IMR-90 (cell line): ENCODE data around the gene NOS3. TPM values are rescaled to one million over a fixed set of nuclear protein-coding genes. Genes with fewer than 3 reads are reported as not detected.

Source experiments
- ATAC-seq: fragments of 200-7000 bp; cut with Tn5 transposase; 2 replicates; pipeline ENCODE4 v1.9.1; 2020; ENCODE audit warnings: low read depth, mild to moderate bottlenecking, moderate library complexity
- BruUV-seq: library from RNA; stranded (reverse); fragments of 400-500 nt; replicated peaks from 2 replicates; lab custom pipeline; 2021; lab: Mats Ljungman, UMichigan
- CTCF ChIA-PET: fragments of 300-600 bp; formaldehyde crosslinking; extraction: SDS; loops from one replicate; lab custom pipeline; 2021; ENCODE audit warnings: antibody characterized with exemption; lab: Yijun Ruan, JAX
- POLR2A ChIA-PET: fragments of 300-600 bp; sonication (Branson Sonifier 250); formaldehyde crosslinking; loops from one replicate; lab custom pipeline; 2022; ENCODE audit warnings: antibody characterized with exemption; ENCODE audit not compliant: unreplicated experiment; lab: Charles Lee
- DNase-seq: peaks from one replicate; pipeline ENCODE4 v3.0.0; 2013
- H2AFZ ChIP-seq: replicated peaks from 2 replicates; pipeline ENCODE3; 2013; ENCODE audit warnings: low read length, mild to moderate bottlenecking; ENCODE audit not compliant: poor library complexity
- H2AK5ac ChIP-seq: 2 replicates; pipeline ENCODE4 v1.6.1; 2013; ENCODE audit warnings: low read depth, low read length, inconsistent platforms
- H2AK9ac ChIP-seq: replicated peaks from 2 replicates; pipeline ENCODE3; 2013; ENCODE audit warnings: mild to moderate bottlenecking, low read depth, low read length, moderate library complexity; ENCODE audit not compliant: poor library complexity
- H2BK120ac ChIP-seq: 2 replicates; pipeline ENCODE4 v1.6.1; 2013; ENCODE audit warnings: low read depth, low read length, inconsistent platforms
- H2BK15ac ChIP-seq: 3 replicates; pipeline ENCODE4 v1.6.1; 2013; ENCODE audit warnings: low read depth, low read length, inconsistent platforms
- H2BK20ac ChIP-seq: 2 replicates; pipeline ENCODE4 v1.6.1; 2013; ENCODE audit warnings: low read depth, mild to moderate bottlenecking, inconsistent platforms, low read length, moderate library complexity
- H2BK5ac ChIP-seq: 2 replicates; pipeline ENCODE4 v1.6.1; 2013; ENCODE audit warnings: mild to moderate bottlenecking, low read depth, low read length, inconsistent platforms; ENCODE audit not compliant: poor library complexity, severe bottlenecking
- H3K14ac ChIP-seq: replicated peaks from 2 replicates; pipeline ENCODE4 v1.6.1; 2013; ENCODE audit warnings: low read depth, low read length, inconsistent platforms
- H3K18ac ChIP-seq: 2 replicates; pipeline ENCODE4 v1.6.1; 2013; ENCODE audit warnings: low read depth, low read length, control low read depth
- H3K23ac ChIP-seq: 2 replicates; pipeline ENCODE4 v1.6.1; 2013; ENCODE audit warnings: low read depth, low read length, inconsistent platforms
- H3K27ac ChIP-seq: 2 replicates; pipeline ENCODE4 v1.5.1; 2013; ENCODE audit warnings: mild to moderate bottlenecking, control low read depth, low read length; ENCODE audit not compliant: insufficient read depth
- H3K27me3 ChIP-seq: 2 replicates; pipeline ENCODE4 v1.6.1; 2013; ENCODE audit warnings: low read length; ENCODE audit not compliant: control insufficient read depth, insufficient read depth
- H3K36me3 ChIP-seq: 2 replicates; pipeline ENCODE4 v1.6.1; 2013; ENCODE audit warnings: low read length, mixed read lengths; ENCODE audit not compliant: control insufficient read depth, insufficient read depth
- H3K4ac ChIP-seq: 2 replicates; pipeline ENCODE4 v1.6.1; 2013; ENCODE audit warnings: low read depth, low read length, inconsistent platforms
- H3K4me1 ChIP-seq: 2 replicates; pipeline ENCODE4 v1.6.1; 2013; ENCODE audit warnings: low read length, mixed read lengths; ENCODE audit not compliant: control insufficient read depth, insufficient read depth
- H3K4me2 ChIP-seq: 2 replicates; pipeline ENCODE4 v1.6.1; 2013; ENCODE audit warnings: low read depth, mild to moderate bottlenecking, control low read depth, low read length, moderate library complexity
- H3K4me3 ChIP-seq: 2 replicates; pipeline ENCODE4 v1.5.1; 2013; ENCODE audit warnings: low read depth, mild to moderate bottlenecking, control low read depth, low read length, moderate library complexity; ENCODE audit not compliant: insufficient read depth
- H3K56ac ChIP-seq: 2 replicates; pipeline ENCODE4 v1.6.1; 2013; ENCODE audit warnings: low read length, inconsistent platforms; ENCODE audit not compliant: insufficient read depth; ENCODE audit errors: extremely low read depth
- H3K79me1 ChIP-seq, 2 experiments: 2 replicates each; pipeline ENCODE4 v1.6.1; 2013; ENCODE audit warnings: low read length in 2 of 2, inconsistent platforms in 1 of 2, low read depth in 1 of 2
- H3K9ac ChIP-seq: 2 replicates; pipeline ENCODE4 v1.6.1; 2013; ENCODE audit warnings: low read depth, low read length, control low read depth
- H3K9me1 ChIP-seq: 2 replicates; pipeline ENCODE4 v1.6.1; 2013; ENCODE audit warnings: low read length, inconsistent platforms; ENCODE audit not compliant: insufficient read depth
- H3K9me3 ChIP-seq: 2 replicates; pipeline ENCODE4 v1.6.1; 2013; ENCODE audit warnings: low read length; ENCODE audit not compliant: control insufficient read depth, insufficient read depth
- H4K20me1 ChIP-seq: 2 replicates; pipeline ENCODE4 v1.6.1; 2013; ENCODE audit warnings: low read length, inconsistent platforms; ENCODE audit not compliant: insufficient read depth
- H4K5ac ChIP-seq: 2 replicates; pipeline ENCODE4 v1.6.1; 2013; ENCODE audit warnings: mild to moderate bottlenecking, low read depth, low read length, control low read depth
- H4K8ac ChIP-seq, 2 experiments: 2 replicates each; pipeline ENCODE4 v1.6.1; 2013; ENCODE audit warnings: low read depth in 2 of 2, low read length in 2 of 2, control low read depth in 1 of 2, inconsistent platforms in 1 of 2
- H4K91ac ChIP-seq: 2 replicates; pipeline ENCODE4 v1.6.1; 2013; ENCODE audit warnings: low read depth, low read length, inconsistent platforms; ENCODE audit not compliant: insufficient read depth
- CEBPB ChIP-seq: IDR thresholded peaks from 2 replicates; pipeline ENCODE4 v1.6.1; 2012; ENCODE audit warnings: low read depth, low read length, improper control_type of control experiment
- RAD21 ChIP-seq: IDR thresholded peaks from 2 replicates; pipeline ENCODE4 v1.6.1; 2012; ENCODE audit warnings: low read length, improper control_type of control experiment
- RCOR1 ChIP-seq: IDR thresholded peaks from 2 replicates; pipeline ENCODE4 v1.6.1; 2012; ENCODE audit warnings: mild to moderate bottlenecking, low read length, improper control_type of control experiment; ENCODE audit not compliant: insufficient replicate concordance
- WGBS, 2 experiments: methylation state at CpG; one replicate each; pipeline versions ENCODE4 v1.1.5 to v1.1.7; 2013; ENCODE audit warnings: missing lambda C conversion rate in 2 of 2; ENCODE audit not compliant: insufficient read length in 1 of 2; ENCODE audit errors: extremely low coverage in 2 of 2; 5-methylcytosine and 5-hydroxymethylcytosine counted together
- dilution Hi-C: fragments of 300-500 bp; cut with HindIII; formaldehyde crosslinking; loops from one replicate; pipeline ENCODE4 v1.14.3; 2018; ENCODE audit warnings: low sequenced_read_pairs; ENCODE audit not compliant: unreplicated experiment
- in situ Hi-C: fragments of 300-500 bp; cut with MboI; formaldehyde crosslinking; loops from 3 replicates; pipeline ENCODE4 v1.14.3; 2019; ENCODE audit warnings: low sequenced_read_pairs, inconsistent platforms, mixed read lengths
- intact Hi-C: fragments of 100-400 bp; cut with micrococcal nuclease; formaldehyde crosslinking; loops from 2 replicates; pipeline ENCODE4 v1.10.0; 2022
- polyA plus RNA-seq, 3 experiments: library from polyadenylated mRNA; depleted of rRNA; stranded (reverse); fragments of >200 nt; gene quantifications; 2 replicates each; pipeline ENCODE4 v1.2.3, GENCODE V29; 2012; ENCODE audit warnings: low replicate concordance in 1 of 3
- total RNA-seq: library from RNA; depleted of rRNA; stranded (reverse); fragments of >200 nt; gene quantifications from 2 replicates; pipeline ENCODE4 v1.2.3, GENCODE V29; 2012

NOS3 gene
- total and polyA plus RNA-seq, 2 of the 4 experiments (the other 2 are of a cell fraction), result 0.72 to 2.0 TPM

DNA sequence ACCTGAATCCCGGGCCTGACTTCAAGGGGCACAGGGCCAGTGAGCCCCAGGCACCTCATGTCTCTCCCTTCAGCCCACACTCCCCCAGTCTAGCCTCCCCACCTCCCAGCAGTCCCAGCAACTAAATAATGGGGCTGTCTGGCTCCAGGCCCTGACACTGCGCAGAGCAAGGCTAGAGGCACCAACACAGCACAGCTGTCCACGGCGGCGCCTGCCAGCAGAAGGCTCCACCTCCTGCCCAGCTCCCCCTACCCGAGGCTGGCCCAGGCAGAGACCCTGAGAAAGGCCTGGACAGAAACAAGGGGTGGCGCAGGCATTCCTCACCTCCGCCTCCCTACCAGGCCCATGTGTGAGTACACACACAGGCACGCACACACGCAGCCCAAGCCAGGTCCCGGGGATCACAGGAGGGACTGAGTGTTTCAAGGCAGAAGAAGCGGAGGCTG is 18.8 kb upstream of the NOS3 start:
- ChIA-PET CTCF (interaction anchor here (0.5 to 0.6 kb wide), 2 partner anchors 9 to 91 kb away, joined by 3 to 4 read pairs; no protein-coding TSS in a partner anchor), POLR2A (no interaction called here)
- Histone ChIP-seq H3K18ac (no peak overlapping the region; the same call in 1 of the 2 replicates), H3K9me1 (no peaks in the 10 kb centered on the region), H4K8ac (no peak overlapping the region), H3K27me3 (peaks cover 39% of the 10 kb centered on the region), H3K27ac (no peak overlapping the region), H3K79me1 (no peaks in the 10 kb centered on the region), H2BK120ac (no peak overlapping the region), H4K20me1 (no peaks in the 10 kb centered on the region; the same call in 1 of the 2 replicates), H2BK20ac (no peak overlapping the region), H2AK9ac (no peak overlapping the region), H2AFZ (no peak overlapping the region), H3K56ac (no peak overlapping the region), H3K4me3 (no peak overlapping the region), H3K9ac (no peak overlapping the region), H3K4me2 (no peak overlapping the region; the same call in 1 of the 2 replicates), H3K9me3 (no peaks in the 10 kb centered on the region), H2BK15ac (no peak overlapping the region), H4K5ac (no peak overlapping the region; the same call in 1 of the 2 replicates), H3K4ac (no peak overlapping the region), H3K14ac (no peak overlapping the region), H3K36me3 (no peaks in the 10 kb centered on the region; the same call in 1 of the 2 replicates), H3K23ac (no peak overlapping the region), H4K91ac (no peak overlapping the region), H3K4me1 (peaks cover 22% of the 10 kb centered on the region; the same call in 1 of the 2 replicates), H2AK5ac (no peak overlapping the region), H2BK5ac (no peak overlapping the region)
- TF ChIP-seq RAD21 (no peak), CEBPB (no peak), RCOR1 (no peak)
- DNase-seq (peak; percentile 44), ATAC-seq (peak; percentile 65)
- 29% methylated on average over 6 of the region's 12 CpGs; no CpG with 5 or more reads in 1 of the 2 experiments for WGBS, 2 experiments
- intact Hi-C loops (no loop called here), dilution Hi-C loops (no loop called here), in situ Hi-C loops (no loop called here)
- no TSS peak for BruUV-seq
